ENCODE measurements around the gene ATP1B3.
"Not testable (repeated sequence)": the region's sequence is repeated elsewhere in the genome, so short reads cannot be mapped to it uniquely, and the experiment has no call there.

The ATP1B3 gene

GRCh38 chr3:141909986-141910385 is 33.5 kb downstream of the ATP1B3 start:
- not testable (repeated sequence) for H3K27ac Mint-ChIP-seq, H3K9me3 Mint-ChIP-seq, ATAC-seq, H3K4me3 Mint-ChIP-seq, H3K4me1 Mint-ChIP-seq, H3K27me3 Mint-ChIP-seq
- H3K36me3 Mint-ChIP-seq: peaks cover 69% of the 10 kb centered on the region

- peaks cover 6% of the 10 kb centered on the region for H3K4me1 Mint-ChIP-seq
- no peak overlapping the region for H3K4me3 Mint-ChIP-seq
- H3K27me3 Mint-ChIP-seq: no peaks in the 10 kb centered on the region
- peaks cover 63% of the 10 kb centered on the region for H3K36me3 Mint-ChIP-seq
- ATAC-seq: peak; percentile 53
- H3K9me3 Mint-ChIP-seq: peaks cover 3% of the 10 kb centered on the region
- H3K27ac Mint-ChIP-seq: peak overlapping the region; percentile 6
Measured at GRCh38 chr3:141913150-141913811, 36.8 kb downstream of the ATP1B3 start.

- ATAC-seq: no peak
Measured at GRCh38 chr3:141914311-141914710, 37.9 kb downstream of the ATP1B3 start.

GRCh38 chr3:141915016-141915415 is 38.6 kb downstream of the ATP1B3 start:
- no peaks in the 10 kb centered on the region for H3K27me3 Mint-ChIP-seq
- no peak overlapping the region for H3K27ac Mint-ChIP-seq
- H3K4me3 Mint-ChIP-seq: no peak overlapping the region
- H3K4me1 Mint-ChIP-seq: peaks cover 6% of the 10 kb centered on the region
- peaks cover 56% of the 10 kb centered on the region for H3K36me3 Mint-ChIP-seq
- peaks cover 3% of the 10 kb centered on the region for H3K9me3 Mint-ChIP-seq
- no peak for ATAC-seq

More at GRCh38 chr3:141914311-141914710, 37.9 kb downstream of the ATP1B3 start:
- Mint-ChIP-seq H3K4me3 (no peak overlapping the region), H3K36me3 (peaks cover 63% of the 10 kb centered on the region), H3K4me1 (peaks cover 6% of the 10 kb centered on the region), H3K27ac (no peak overlapping the region), H3K9me3 (peaks cover 3% of the 10 kb centered on the region), H3K27me3 (no peaks in the 10 kb centered on the region)

GRCh38 chr3:141915766-141916165 is 39.3 kb downstream of the ATP1B3 start:
- peaks cover 49% of the 10 kb centered on the region for H3K36me3 Mint-ChIP-seq
- H3K9me3 Mint-ChIP-seq: peaks cover 3% of the 10 kb centered on the region

GRCh38 chr3:141920701-141921100 is 44.3 kb downstream of the ATP1B3 start:
- no peaks in the 10 kb centered on the region for H3K4me1 Mint-ChIP-seq
- H3K27ac Mint-ChIP-seq: no peak overlapping the region
- H3K4me3 Mint-ChIP-seq: no peak overlapping the region
- H3K36me3 Mint-ChIP-seq: peaks cover 62% of the 10 kb centered on the region
- H3K9me3 Mint-ChIP-seq: no peaks in the 10 kb centered on the region
- no peaks in the 10 kb centered on the region for H3K27me3 Mint-ChIP-seq
- no peak for ATAC-seq

More at GRCh38 chr3:141915766-141916165, 39.3 kb downstream of the ATP1B3 start:
- no peaks in the 10 kb centered on the region for H3K27me3 Mint-ChIP-seq
- peaks cover 6% of the 10 kb centered on the region for H3K4me1 Mint-ChIP-seq
- H3K4me3 Mint-ChIP-seq: no peak overlapping the region
- ATAC-seq: no peak
- H3K27ac Mint-ChIP-seq: no peak overlapping the region

GRCh38 chr3:141921316-141921715 is 44.9 kb downstream of the ATP1B3 start:
- H3K27ac Mint-ChIP-seq: peak overlapping the region; percentile 30

GRCh38 chr3:141925677-141926076 is 49.2 kb downstream of the ATP1B3 start:
- not testable (repeated sequence) for H3K9me3 Mint-ChIP-seq, H3K27ac Mint-ChIP-seq, H3K4me1 Mint-ChIP-seq, H3K27me3 Mint-ChIP-seq, ATAC-seq, H3K4me3 Mint-ChIP-seq
- H3K36me3 Mint-ChIP-seq: peaks cover 79% of the 10 kb centered on the region

More at GRCh38 chr3:141921316-141921715, 44.9 kb downstream of the ATP1B3 start:
- no peaks in the 10 kb centered on the region for H3K9me3 Mint-ChIP-seq
- no peak overlapping the region for H3K4me3 Mint-ChIP-seq
- H3K36me3 Mint-ChIP-seq: peaks cover 59% of the 10 kb centered on the region
- ATAC-seq: no peak
- no peaks in the 10 kb centered on the region for H3K27me3 Mint-ChIP-seq
- no peaks in the 10 kb centered on the region for H3K4me1 Mint-ChIP-seq

- Mint-ChIP-seq H3K4me3 (no peak overlapping the region), H3K27me3 (no peaks in the 10 kb centered on the region), H3K27ac (no peak overlapping the region), H3K9me3 (no peaks in the 10 kb centered on the region), H3K4me1 (peaks cover 6% of the 10 kb centered on the region), H3K36me3 (peaks cover 72% of the 10 kb centered on the region)
- ATAC-seq: no peak
Measured at GRCh38 chr3:141926929-141927328, 50.5 kb downstream of the ATP1B3 start.

GRCh38 chr3:141928631-141929270 is 52.3 kb downstream of the ATP1B3 start:
- peak; percentile 44 for ATAC-seq
- H3K4me1 Mint-ChIP-seq: peaks cover 6% of the 10 kb centered on the region
- peaks cover 55% of the 10 kb centered on the region for H3K36me3 Mint-ChIP-seq
- H3K27me3 Mint-ChIP-seq: no peaks in the 10 kb centered on the region
- no peak overlapping the region for H3K4me3 Mint-ChIP-seq
- peak overlapping the region; percentile 38 for H3K27ac Mint-ChIP-seq
- H3K9me3 Mint-ChIP-seq: no peaks in the 10 kb centered on the region

GRCh38 chr3:141929341-141929995 is 53.0 kb downstream of the ATP1B3 start:
- no peak overlapping the region for H3K4me3 Mint-ChIP-seq
- H3K4me1 Mint-ChIP-seq: peaks cover 6% of the 10 kb centered on the region
- no peaks in the 10 kb centered on the region for H3K27me3 Mint-ChIP-seq
- no peak for ATAC-seq
- H3K9me3 Mint-ChIP-seq: no peaks in the 10 kb centered on the region
- peaks cover 48% of the 10 kb centered on the region for H3K36me3 Mint-ChIP-seq
- H3K27ac Mint-ChIP-seq: peak overlapping the region; percentile 38

- Mint-ChIP-seq H3K4me1 (peaks cover 6% of the 10 kb centered on the region), H3K27me3 (no peaks in the 10 kb centered on the region), H3K36me3 (peaks cover 35% of the 10 kb centered on the region), H3K9me3 (no peaks in the 10 kb centered on the region), H3K27ac (no peak overlapping the region), H3K4me3 (no peak overlapping the region)
- ATAC-seq: no peak
Measured at GRCh38 chr3:141930801-141931200, 54.4 kb downstream of the ATP1B3 start.

GRCh38 chr3:141933421-141934300 is 57.2 kb downstream of the ATP1B3 start:
- no peak overlapping the region for H3K27ac Mint-ChIP-seq
- ATAC-seq: no peak
- no peak overlapping the region for H3K4me3 Mint-ChIP-seq
- peaks cover 6% of the 10 kb centered on the region for H3K4me1 Mint-ChIP-seq
- H3K27me3 Mint-ChIP-seq: no peaks in the 10 kb centered on the region
- H3K36me3 Mint-ChIP-seq: peaks cover 10% of the 10 kb centered on the region
- H3K9me3 Mint-ChIP-seq: no peaks in the 10 kb centered on the region

- Mint-ChIP-seq H3K27ac (no peak overlapping the region), H3K4me3 (no peak overlapping the region)
Measured at GRCh38 chr3:141934354-141934753, 57.9 kb downstream of the ATP1B3 start.

GRCh38 chr3:141938011-141938500 is 61.6 kb downstream of the ATP1B3 start:
- Mint-ChIP-seq H3K4me3 (no peak overlapping the region), H3K9me3 (no peaks in the 10 kb centered on the region), H3K27me3 (no peaks in the 10 kb centered on the region), H3K4me1 (peaks cover 6% of the 10 kb centered on the region), H3K36me3 (no peaks in the 10 kb centered on the region), H3K27ac (no peak overlapping the region)
- ATAC-seq: no peak

More at GRCh38 chr3:141934354-141934753, 57.9 kb downstream of the ATP1B3 start:
- H3K36me3 Mint-ChIP-seq: peaks cover 3% of the 10 kb centered on the region
- ATAC-seq: no peak
- H3K9me3 Mint-ChIP-seq: no peaks in the 10 kb centered on the region
- peaks cover 3% of the 10 kb centered on the region for H3K4me1 Mint-ChIP-seq
- no peaks in the 10 kb centered on the region for H3K27me3 Mint-ChIP-seq

Measured in stimulated activated memory B cell treated with anti-CD40 and anti-IgM and Interleukin-4, amounts not matched to agents 10 μg/mL and 1 μg/mL and 100 μg/mL, for 72 hours (primary cell).